ENCODE measurements around the gene C1QTNF6.
"Not testable (repeated sequence)": the region's sequence is repeated elsewhere in the genome, so short reads cannot be mapped to it uniquely, and the experiment has no call there.

The C1QTNF6 gene

GRCh38 chr22:37206841-37207821, 19.1 kb upstream of the C1QTNF6 start:
- DNase-seq (ENCODE audit: low spot score), result no peak

- DNase-seq (ENCODE audit: low spot score), result no peak
Measured at GRCh38 chr22:37206118-37206840, 18.2 kb upstream of the C1QTNF6 start.

DNA sequence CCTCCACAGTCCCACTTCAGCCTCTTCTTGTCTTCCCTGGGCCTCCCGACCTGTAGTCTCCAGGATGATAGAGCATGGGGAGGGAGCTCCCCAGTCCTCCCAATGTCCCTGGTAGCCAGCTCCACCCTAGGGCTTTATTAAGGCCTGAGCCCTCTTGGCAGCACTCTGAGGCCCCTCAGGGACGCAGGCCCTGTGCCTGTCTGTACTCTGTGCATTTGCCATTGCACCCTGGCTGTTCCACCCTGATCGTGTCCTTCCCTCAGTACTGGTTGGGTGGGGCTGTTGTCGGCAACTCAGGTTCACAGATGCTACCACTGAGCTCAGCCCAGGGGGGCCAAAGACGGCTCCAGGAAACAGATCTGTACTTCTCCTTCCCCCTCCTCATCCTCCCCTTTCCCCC, 17.0 kb upstream of the C1QTNF6 start:
- no peak for DNase-seq (ENCODE audit: low spot score)

DNA sequence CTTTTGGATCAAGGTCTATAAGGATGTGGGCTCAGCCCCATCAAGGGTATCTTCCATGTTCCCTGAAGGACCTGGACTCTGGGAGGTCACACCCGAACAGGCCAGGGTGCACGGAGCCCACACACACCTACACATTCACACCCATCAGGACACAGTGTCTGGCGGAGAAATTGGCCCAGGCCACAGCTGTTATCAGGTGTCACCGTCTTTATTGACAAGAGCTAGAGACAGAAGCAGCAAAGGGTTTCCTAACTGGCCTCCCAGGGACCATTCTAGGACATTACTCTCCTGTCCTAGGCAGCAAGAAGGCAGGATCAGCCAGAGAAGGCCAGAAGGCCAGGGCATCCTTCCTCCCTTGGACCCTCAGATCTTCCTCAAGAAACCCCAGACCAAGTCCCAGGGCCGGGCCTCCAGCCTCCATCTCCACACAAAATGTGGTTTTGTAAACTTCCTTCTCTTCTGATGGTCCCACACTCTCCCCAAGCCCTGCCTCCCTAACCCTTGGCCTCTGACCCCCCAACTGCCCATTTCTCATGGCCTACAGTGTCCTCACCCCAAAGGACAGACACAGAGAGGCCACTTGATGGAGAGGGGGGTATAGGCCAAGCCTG, 16.1 kb upstream of the C1QTNF6 start:
- no peak for DNase-seq (ENCODE audit: low spot score)

- no peak for DNase-seq (ENCODE audit: low spot score)
Measured at GRCh38 chr22:37203354-37204044, 15.5 kb upstream of the C1QTNF6 start.

DNA sequence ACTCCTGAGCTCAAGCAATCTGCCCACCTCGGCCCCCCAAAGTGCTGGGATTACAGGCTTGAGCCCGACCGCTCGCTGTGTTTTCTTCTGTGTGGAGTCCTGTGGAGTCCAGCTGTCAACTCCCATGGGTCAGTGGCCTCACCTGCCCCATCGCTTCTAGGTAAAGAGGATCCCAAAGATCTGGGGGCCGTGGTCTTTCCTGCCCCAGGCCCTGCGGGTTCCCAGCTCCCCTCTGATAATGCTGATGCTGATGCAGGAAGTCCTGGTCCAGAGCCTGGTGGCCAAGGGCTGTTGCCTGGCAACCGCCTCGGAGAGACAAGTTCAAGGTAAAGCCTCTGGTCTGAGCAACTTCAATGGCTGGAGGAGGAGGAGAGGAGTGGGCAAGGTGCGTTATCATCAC, 14.7 kb upstream of the C1QTNF6 start:
- no peak for DNase-seq (ENCODE audit: low spot score)

DNA sequence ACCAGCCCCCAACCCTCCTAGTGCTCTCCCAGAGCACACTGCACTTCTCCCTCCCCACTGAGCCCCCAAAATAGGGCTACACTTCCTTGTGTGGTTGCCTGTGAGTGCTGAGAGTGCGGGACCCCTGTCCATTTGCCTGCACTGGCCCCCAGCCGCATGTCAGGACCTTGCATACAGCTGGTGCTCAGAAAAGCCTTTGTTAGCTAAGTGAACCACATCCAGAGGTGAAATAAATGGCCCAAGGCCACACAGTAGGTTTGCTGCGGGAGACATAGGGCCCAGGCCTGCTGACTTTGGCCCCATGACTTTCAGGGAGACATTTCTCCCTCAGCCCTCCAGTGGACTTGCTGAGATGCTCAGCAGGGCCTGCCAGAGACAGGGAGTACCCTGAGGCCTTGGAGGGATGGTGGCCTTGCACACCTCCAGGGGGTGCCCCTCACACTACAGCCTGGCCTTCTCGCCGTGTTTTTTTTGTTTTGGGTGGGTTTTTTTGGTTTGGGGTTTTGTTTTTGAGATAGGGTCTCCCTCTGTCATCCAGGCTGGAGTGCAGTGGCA, 14.0 kb upstream of the C1QTNF6 start:
- no peak for DNase-seq (ENCODE audit: low spot score)

DNA sequence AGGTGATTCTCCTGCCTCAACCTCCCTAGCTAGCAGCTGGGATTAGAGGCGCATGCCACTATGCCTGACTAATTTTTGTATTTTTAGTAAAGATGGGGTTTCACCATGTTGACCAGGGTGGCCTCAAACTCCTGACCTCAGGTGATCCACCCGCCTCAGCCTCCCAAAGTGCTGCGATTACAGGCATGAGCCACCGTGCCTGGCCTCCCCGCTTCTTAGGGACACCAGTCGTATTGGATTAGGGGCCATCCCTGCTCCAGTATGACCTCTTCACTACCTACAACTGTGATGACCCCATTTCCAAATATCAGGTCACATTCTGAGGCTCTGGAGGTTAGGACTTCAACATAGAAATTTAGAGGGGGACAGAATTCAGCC, 13.4 kb upstream of the C1QTNF6 start:
- DNase-seq (ENCODE audit: low spot score), result not testable (repeated sequence)

DNA sequence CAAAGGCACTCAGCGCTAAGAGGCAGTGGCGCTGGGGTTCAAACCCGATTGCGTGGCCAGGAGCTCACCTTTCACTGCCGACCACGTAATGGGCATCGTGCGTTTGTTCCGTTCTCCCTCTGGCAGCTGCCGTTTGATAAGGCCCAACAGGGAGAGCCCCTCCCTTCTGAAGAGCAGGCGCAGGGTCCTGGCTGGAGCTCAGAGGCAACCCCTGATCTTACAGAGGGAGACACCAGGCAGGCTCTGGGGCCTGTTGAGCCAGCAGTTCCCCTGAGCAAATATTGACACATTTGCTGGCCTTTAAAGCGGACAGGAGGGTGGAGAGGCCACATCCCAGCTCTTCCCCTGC, 11.7 kb upstream of the C1QTNF6 start:
- DNase-seq (ENCODE audit: low spot score), result no peak

- DNase-seq (ENCODE audit: low spot score), result peak; percentile 99
Measured at GRCh38 chr22:37199103-37199759, 11.2 kb upstream of the C1QTNF6 start.

DNA sequence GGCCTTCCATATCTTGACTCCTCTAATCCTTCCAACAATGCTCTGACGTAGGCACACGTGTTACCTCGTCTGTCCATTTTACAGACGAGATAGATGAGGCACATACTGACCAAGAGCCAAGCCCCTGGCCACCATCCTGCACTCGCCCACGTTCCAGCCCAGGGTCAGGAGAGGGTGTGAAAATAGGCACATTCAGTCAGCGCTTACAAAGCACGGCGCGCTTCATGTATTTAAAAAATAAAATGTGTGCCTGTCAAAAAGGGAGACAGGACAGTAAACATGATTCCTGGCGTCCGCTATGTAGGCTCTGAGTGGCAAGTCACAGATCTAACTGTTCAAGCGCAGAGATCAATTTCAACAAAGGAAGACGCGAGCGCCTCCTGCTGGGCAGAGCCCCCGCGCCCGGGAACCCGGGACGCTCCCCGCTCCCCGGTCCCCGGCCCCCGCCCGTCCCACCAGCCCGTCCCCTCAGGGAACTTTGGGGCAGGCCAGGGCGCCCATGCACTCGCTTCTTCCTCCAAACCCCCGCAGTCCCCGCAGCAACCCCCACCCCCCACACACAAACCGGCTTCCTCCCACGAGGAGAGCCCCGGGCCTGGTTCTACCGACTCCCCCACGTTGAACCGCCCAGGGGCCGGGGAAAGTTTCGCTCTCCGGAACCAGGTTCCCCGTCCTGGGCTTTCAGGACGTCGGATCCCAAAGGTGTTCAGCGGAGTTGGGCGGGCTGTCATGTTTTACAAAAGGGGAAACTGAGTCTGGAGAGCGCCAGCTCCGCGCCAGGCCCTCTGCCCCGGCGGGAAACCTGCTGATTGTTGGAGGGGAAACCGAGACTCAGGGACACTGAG, 10.4 kb upstream of the C1QTNF6 start:
- peak; percentile 92 for DNase-seq (ENCODE audit: low spot score)

DNA sequence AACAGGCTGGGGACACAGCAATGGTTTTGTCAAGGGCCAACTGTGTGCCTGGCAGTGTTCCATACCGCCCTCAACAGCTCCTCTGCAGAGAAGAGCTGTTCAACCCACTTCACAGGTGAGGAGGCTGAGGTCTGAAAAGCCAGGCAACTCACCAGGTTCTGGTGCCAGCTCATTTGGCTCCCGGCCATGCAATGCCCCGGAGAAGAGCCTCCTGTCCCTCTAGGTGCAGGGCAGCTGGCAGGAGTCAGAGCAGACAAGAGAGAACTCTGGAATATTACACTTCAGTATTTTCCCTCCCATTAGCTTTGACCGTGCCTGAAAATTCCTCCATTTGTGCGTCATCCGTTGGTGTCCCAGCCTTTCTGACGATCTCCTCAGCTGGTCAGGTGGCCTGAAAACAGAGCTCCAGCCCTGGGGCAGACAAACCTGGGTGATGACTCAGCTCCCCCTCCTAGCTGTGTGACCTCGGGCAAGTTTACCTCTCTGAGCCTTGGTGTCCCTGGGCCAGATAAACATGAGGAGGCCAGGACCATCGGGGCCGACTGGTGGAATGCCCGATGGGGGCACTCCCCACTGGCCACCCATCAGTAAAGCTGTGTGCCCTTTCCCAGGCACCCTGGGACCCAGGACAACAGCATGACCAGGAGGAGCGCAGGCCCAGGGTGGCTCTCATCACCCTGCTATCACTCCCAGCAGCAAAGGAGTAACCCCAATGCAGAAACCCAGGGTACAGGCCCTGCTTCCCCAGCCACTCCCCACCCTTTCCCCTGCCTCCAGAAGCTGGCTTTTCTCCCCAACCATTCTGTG, 9.6 kb upstream of the C1QTNF6 start:
- DNase-seq (ENCODE audit: low spot score), result no peak

DNA sequence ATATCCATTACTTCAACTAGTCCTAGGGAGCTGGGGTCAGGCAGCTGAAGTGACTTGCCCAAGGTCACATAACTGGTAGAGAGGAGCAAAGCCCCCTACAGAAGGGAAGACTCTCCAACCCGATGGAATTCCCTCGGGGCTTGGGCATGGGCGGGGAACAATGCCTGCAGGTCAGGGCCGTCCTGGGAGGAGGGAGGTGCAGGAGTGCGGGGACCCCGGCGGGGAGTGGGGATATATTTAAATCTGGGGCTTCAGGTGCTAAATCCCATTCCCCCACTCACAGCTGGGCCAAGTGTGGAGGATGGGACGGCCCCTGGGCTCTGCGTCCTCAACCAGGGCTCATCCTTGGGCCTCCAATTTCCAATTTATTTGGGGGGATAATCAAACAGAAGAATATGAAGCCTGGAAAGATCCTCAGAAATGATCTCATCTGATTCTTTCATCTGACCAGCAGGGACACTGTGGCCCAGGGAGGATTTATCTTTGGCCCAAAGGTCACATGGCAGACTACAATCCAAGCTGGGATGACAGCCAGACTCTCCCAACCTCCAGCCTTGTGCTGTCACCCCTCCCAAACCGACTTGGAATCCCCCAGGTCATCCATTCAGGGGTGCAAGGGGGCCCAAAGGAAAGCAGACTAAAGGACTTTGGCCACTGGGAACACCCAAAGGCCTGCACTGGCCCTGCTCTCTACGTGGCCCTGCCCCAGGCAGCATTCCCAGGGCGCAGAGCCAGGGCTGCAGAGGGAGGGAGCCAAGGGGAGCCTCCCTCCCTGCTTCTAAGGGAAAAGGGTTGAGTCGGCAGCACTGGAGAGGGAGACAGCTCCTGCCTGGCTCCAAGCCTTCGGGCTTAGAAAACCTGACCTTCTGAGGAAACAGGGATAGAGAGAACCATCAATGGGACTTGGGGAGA, 8.7 kb upstream of the C1QTNF6 start:
- DNase-seq (ENCODE audit: low spot score), result no peak

- no peak for DNase-seq (ENCODE audit: low spot score)
Measured at GRCh38 chr22:37195921-37196320, 7.9 kb upstream of the C1QTNF6 start.

DNA sequence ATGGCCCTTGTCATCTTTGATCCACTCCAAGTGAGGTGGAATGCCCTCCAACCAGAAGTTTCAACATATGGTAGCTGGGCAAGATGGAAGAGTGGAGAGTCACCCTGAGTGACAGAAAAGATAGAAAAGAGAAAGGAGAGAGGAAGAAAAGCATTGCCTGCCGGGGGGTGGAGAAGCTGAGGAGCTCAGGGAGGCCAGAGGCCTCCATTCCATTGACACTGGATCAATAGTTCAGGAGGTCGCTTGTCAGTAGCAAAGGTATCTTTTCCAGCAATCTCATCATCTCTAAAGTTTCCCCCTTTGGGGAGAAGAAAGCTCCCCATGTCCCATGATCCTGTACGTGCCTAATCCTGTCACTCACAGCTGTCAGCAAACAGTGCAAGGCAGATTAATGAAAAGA, 6.7 kb upstream of the C1QTNF6 start:
- DNase-seq (ENCODE audit: low spot score), result no peak

GRCh38 chr22:37193629-37194191, 5.7 kb upstream of the C1QTNF6 start:
- DNase-seq (ENCODE audit: low spot score), result peak; percentile 57

- DNase-seq (ENCODE audit: low spot score), result no peak
Measured at GRCh38 chr22:37192741-37193140, 4.7 kb upstream of the C1QTNF6 start.

DNA sequence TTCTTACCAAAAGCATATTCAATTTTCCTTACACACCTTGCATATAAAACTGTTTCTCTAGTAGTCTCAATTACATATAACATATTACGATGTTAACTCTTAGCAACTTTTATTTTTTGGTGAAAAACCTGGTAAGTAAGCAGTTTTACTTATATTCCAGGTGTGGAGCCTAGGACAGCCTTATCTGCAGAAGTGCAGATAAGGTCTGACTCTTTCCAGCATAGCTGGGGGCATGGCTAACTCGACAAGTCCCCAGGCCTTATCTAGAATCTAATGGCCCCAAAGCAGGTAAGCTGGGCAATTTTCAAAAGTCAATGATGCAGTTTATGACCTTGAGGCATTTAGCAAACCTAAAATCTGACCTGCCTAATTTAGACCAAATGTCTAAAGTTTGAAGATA, 4.2 kb upstream of the C1QTNF6 start:
- DNase-seq (ENCODE audit: low spot score), result no peak
